GM18505 (cell line): ENCODE measurements around the gene CYP2A6.

Experiments used
- ATAC-seq: cut with Tn5 transposase; IDR thresholded peaks from one replicate; pipeline ENCODE4 v1.9.1; 2021; ENCODE audit not compliant: unreplicated experiment
- POLR2A ChIP-seq: IDR thresholded peaks from 4 replicates; pipeline ENCODE4 v1.6.1; 2011; ENCODE audit warnings: borderline replicate concordance; ENCODE audit not compliant: insufficient read depth, insufficient read length; ENCODE audit errors: extremely low read depth

Gene CYP2A6

DNA sequence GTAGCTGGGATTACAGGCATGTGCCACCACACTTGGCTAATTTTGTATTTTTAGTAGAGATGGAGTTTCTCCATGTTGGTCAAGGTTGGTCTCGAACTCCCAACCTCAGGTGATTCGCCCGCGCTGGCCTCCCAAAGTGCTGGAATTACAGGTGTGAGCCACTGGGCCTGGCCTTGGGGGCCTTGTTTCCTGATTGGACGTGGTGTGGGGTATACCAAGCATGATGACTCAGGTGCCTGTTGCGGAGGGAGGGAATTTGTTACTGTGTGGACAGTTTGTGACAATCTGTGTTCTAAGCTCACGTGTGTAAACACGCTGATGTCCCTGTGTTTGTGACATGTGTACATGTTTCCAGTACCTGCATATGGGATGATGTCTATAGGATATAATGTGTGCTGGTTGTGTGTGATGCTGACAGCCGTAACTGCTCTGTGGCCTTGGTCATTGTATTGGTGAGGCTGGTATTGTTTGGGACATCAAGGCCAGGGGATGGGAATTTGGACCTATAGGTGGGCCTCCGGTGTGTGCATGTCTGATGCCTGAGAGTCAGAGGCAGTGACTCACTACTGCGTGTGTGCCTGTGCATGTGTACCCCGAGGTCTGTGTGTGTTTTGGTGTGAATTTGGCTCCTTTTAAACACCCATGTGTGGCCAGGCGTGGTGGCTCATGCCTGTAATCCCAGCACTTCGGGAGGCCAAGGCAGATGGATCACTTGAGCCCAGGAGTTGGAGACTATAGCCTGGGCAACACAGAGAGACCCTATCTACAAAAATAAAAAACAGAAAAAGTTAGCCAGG is 52.9 kb downstream of the CYP2A6 start:
- no peak for TF ChIP-seq POLR2A
- ATAC-seq: no peak
